Measurements from ENCODE around the gene OR56A5.

Gene OR56A5

DNA sequence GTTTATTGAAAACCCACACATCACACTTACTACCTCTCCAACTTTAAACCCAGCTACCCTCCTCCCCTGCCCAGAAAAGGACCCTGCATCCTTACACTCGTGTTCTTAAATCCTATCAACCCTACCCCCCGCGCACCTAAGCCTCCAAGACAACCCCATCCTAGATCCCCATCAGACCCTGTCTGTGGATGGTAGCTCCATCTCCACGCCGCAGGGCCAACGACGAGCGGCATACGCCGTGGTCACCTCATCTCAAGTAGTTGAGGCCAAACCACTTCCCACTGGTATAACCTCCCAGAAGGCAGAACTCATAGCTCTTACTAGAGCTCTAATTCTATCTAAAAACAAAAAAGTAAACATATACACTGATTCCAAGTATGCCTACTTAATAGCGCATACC lies 35.6 kb downstream of the OR56A5 start:
- DNase-seq (ENCODE audit: low spot score): no peak

DNA sequence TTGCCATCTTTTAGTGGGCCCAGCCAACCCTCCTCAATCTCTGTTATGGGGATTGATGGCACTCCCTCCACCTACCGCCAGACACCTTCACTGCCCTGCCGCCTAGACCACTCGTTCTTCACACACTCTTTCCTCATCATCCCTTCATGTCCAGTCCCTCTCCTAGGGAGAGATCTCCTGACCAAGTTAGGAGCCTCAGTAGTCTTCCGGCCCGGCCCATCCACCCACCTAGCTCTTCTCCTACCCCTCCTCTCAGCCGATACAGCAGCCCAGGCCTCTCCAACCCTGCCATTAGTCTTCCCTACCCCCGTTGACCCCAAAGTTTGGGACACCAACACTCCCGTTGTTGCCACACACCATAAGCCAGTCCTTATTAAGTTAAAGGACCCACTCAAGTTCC lies 37.2 kb downstream of the OR56A5 start:
- no peak for DNase-seq (ENCODE audit: low spot score)

DNA sequence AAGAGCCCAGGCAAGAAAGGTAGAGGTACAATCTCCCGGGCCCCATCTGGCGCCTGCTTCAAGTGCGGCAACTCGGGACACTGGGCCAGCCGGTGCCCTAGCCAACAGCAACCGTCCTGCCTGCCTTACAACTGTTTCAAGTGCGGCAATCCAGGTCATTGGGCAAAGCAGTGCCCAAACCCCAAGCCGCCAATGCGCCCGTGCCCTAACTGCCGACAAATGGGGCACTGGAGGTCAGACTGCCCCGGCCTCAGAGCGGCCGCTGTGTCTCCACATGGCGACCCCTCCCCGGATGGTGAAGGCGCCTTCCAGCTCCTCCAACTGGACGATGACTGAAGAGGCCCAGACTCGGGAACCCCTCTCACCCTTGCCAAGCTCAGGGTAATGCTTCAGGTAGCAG lies 37.7 kb downstream of the OR56A5 start:
- no peak for DNase-seq (ENCODE audit: low spot score)

DNA sequence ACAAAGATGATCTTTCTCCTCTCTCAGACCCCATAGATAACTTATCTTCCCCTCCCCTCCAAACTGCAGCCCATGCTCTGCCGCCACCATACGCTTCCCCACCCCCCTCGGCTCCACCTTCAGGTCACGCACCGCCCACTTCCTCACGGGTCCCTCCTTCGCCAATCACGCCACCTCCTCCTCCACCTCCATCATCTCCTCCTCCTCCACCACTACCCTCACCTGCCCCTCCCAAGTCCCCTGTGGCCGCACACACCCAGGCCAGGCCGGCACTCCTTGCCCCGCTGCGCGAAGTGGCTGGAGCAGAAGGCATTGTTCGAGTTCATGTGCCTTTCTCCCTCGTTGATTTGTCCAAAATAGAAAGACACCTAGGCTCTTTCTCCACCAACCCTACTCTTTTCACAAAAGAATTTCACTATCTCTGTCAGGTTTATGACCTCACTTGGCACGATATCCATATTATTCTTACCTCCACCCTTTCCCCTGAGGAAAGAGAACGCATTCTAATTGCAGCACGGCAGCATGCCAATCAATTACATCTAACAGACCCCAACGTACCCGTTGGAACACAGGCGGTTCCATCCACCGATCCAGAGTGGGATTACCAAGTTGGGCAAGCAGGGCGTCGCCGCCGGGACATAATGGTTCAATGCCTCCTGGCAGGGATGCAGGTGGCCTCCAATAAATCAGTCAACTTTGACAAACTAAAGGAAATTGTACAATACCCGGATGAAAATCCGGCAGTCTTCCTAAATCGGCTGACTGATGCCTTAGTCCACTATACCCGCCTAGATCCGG lies 38.5 kb downstream of the OR56A5 start:
- no peak for DNase-seq (ENCODE audit: low spot score)

DNA sequence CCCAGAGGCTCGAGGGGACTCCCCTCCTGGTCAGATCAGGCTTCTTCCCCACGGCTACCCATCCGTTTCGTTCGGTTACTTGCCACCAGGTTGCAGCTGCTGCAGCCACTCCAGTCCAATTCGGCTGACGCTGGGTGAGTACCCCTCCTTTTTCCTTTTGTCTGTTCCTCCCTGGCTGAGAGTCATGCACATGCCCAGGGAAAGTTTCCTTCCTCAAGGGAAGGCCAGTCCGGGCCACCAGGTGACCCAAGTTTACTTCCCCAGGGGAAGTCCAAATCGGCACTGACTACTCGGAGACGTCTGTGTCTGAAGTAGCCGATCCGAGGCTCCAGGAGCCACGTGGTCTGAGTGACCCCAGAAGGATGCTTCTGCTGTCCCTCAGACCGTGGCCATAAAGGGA lies 39.5 kb downstream of the OR56A5 start:
- no peak for DNase-seq (ENCODE audit: low spot score)

DNA sequence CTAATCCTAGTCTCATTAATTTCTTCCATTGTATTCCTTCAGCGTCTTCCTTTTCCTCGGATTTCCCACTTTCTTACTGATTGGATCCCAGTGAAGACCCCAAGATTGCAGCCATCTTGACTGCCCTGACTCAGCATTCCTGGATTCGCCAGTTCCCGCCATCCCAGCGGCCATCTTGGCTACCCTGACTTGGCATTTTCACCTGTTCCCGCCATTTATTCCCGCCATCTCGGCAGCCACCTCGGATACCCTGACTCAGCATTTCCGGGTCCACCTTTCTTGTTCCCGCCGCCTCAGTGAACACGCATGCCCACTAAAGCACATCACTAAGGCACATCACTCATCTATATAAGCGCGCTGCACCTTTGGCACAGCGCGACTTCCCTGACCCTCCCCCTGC lies 40.0 kb downstream of the OR56A5 start:
- no peak for DNase-seq (ENCODE audit: low spot score)

DNA sequence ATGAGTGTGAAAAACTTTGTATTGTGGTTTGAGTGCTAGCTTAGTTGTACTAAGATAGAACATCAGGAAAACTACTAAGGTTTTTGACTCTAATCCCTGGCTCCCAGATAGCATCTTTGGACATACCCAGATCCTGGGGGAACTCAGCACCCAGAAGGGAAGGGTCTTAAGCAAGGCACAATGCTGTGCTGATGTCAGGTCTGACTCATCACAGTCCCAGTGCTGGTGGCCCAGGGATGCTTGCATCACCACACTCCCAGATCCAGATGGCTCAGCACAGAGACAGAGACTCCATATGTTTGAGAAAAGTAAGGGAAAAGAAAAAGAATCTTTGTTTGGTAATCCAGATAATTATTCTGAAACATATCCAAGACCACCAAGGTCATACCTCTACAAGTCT lies 44.5 kb downstream of the OR56A5 start:
- no peak for DNase-seq (ENCODE audit: low spot score)

DNA sequence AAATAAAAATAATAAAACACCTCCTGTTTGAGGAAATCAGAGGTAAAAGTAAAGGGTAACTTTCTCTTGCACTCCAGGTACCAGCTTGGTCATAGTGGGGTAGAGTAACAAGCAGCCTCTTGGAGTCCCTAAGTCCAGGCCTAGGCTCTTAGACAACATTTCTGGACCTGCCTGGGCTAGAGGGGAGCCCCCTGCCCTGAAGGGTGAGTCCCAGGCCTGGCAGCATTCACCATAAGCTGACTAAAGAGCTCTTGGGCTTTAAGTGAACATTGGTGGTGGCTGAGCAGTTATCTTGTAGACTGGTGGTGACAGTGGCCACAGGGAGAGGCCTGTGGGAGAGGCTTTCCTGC lies 44.9 kb downstream of the OR56A5 start:
- DNase-seq (ENCODE audit: low spot score): no peak

DNA sequence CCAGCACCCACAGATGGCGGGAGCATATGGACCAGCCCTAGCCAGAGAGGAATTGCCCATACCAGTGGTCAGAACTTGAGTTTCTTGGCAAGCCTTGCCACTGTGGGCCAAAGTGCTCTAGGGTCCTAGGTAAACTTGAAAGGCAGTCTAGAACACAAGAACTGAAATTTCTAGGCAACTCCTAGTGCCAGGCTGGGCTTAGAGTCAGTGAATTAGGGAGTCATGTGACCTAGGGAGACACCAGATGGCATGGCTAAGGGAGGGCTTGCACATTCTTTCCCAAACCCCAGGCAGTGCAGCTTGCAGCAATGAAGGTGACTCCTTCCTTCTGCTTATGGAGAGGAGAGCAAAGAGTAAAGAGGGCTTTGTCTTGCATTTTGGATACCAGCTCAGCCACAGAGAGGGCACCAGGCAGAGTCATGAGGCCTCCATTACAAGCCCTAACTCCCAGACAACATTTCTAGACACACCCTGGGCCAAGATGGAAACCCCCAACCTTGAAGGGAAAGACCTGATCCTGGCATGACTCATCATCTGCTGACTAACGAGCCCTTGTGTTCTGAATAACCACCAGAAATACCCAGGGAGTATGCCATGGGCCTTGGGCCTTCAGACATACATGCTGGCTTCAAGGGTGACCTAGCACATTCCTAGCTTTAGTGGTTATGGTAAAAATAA lies 45.4 kb downstream of the OR56A5 start:
- no peak for DNase-seq (ENCODE audit: low spot score)
